RCC 7860 (cell line): ENCODE results near the gene MYMX.
A peak's percentile ranks its signal among the peaks of the same experiment; 100 is the strongest.

Experiments used
- DNase-seq: peaks from one replicate; pipeline ENCODE4 v3.0.0-alpha.2; 2015; ENCODE audit warnings: low spot score
- FAIRE-seq: peaks from 2 replicates; lab custom pipeline; 2012; peaks lifted over from hg19 to GRCh38; lab: Jason Lieb, UNC

MYMX gene

DNA sequence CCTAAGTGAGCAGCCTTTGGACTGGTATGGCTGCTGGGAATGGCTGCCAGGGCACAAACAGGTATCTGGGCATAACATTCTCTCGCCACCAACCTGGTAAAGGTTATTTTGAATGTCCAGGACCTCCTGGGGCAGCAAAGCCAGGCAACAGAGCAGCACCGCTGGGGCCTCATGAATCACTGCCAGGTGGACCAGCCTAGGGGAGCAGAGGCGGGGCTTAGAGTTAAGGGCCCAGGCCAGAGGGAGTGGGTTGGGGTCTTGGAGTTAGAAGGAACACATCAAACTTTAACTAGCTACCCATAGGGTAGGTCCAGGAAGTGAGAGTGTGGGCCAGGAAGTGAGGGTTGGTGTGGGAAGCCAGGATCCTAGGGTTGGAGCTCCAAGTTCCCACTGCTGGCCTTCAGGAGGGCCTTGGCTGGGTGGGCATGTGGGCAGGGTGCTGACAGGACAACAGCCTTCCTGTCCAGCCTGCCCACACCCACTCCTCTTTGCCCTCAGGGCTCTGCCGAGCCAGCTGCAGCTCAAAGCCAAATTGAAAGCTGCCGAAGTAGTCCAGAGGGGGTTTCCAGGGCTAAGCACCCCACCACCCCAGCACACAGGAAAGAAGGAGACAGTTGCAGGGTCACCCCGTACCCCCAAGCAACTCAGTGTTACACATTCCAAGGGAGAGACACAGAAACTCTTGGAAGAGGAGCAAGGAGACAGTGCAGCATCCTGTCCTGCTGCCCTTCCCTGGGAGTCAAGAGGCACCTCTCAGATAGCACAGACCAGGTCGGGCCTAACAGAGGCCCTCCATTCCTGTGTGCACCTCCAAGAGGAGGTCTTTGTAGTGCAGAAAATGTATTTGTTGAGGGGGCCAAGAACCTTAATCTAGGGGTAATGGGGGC lies 46.0 kb downstream of the MYMX start:
- DNase-seq (no peak), FAIRE-seq (no peak)

DNA sequence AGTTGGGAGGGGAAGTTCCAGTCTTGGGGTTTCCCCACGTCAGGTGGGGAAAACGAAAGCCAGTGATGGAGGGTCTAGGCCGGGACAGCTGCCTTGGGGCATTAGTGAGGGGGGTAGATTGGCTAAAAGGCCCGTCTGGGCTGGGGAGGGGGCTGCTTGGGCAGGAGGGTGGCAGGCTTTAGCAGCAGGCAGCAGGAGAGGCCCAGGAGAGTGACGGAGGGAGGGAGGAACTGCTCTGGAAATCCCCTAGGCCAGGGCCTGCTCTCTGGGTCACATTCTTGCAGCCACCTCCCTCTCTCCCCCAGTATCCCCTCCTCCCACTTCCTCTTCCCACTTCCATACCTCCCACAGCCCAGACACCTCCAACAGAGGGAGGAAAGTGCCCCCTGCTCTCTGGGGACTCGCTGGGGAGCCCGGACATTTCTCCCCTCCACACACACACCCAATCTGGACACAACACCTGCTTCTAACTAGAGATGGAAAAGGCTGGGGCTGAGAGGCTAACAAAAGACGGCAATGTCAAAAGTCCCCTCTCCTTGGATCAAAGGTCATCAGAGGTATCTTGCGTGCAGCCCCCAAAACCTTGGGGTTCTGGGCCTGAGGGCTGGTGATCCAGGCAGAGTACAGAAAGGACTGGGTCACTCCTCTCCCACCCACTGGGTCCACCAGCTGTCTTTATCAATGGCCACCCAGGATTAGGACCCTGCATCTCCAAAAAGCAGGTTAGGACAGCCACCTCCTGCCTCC lies 46.8 kb downstream of the MYMX start:
- FAIRE-seq (no peak), DNase-seq (peak; percentile 63)

DNA sequence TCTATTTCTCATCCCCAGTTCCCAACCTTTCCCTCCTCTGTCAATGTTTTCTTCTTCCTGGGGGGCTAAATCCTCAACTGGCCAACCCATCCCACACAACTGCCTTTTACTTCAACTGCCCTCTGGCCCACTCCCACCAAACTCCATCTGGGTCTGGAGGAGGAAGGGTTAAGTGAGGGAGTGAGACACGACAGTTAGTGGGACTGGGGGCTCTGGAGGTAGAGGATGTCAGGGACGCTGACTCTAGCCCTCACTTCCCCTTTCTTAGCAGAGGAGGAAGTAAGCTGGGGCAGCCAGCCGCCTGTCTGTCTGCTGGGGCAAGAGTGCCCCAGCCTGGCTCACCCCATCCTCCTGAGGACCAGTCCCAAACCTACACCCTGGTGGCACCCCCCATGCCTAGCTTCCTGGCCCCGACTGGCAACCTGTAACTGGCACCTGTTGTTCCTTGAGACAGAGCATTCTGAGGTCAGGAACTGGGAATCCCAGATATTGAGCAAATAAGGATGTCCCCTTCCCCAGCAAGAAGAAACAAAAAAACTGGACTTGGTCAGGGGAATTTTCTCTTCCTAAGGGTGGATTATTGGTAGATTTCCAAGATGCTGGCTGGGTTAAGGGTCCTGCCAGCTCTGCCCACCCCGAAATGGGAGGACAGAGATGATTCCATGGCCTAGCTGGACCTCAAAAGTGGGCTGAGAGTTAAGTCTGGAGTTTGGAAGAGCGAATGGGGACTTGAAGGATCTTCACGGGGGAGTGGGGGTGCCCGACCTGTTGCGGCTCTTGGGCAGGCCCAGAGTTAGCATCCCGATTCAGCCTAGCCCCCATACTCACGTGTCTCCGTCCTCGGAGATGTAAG lies 47.7 kb downstream of the MYMX start:
- DNase-seq (no peak), FAIRE-seq (no peak)

DNA sequence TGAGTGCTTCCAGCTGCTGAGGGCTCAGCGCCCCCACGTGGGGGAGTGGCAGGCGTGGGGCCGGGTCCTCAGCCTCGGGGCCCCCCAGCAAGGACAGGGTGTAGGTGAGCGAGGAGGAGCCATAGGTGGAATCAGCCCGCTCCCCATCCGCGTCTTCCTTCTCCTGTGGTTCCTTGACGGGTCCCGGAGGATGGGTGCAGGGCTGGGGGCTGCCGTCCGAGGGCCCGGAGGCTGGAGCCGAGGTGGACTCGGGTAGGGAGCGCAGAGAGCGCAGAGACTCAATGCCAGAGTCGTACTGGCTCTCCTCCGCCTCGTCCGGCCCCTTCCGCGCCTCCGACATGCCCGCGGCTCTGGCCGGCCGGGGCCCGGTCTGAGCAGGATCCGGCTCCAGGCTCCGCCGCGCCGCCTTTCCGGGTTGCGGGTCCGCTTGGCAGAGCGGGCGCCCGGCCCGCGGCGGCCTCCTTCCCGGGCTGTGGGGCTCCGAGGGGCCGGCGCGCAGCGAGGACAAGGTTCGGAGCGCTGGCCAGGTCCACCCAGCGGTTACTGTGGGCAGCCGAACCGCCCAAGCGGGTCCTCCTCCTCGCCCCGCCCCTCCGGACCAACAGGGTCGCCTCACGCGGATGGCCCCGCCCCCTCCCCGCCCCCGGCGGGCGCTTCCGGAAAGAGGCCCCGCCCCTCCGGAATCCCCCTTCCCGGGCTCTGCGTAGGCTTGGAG lies 48.4 kb downstream of the MYMX start, which contains the start of gene NFKBIE:
Gene NFKBIE, minus strand, starts transcription at position 545 of the 715 bp plus-strand sequence. Its CDS starts 205 bp downstream, at position 340.
- FAIRE-seq (no peak), DNase-seq (peak; percentile 86)

DNA sequence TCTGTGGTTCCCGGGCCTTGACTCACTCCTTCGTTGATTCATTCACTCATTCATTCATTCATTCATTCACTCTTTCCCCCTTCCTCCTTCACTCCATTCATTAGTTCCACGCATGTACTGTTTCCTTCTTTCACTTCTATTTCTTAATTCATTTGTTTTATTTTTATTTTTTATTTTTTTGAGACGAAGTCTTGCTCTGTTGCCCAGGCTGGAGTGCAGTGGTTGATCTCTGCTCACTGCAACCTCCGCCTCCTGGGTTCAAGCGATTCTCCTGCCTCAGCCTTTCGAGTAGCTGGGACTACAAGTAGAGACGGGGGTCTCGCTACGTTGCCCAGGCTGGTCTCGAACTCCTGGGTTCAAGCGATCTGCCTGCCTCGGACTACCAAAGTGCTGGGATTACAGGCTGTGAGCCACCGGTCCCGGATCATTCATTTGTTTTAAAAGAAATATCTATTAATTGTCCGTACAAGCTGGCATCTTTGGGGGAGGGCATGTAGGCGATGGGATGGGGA lies 49.1 kb downstream of the MYMX start:
- no peak for DNase-seq
- FAIRE-seq = peak; percentile 38

DNA sequence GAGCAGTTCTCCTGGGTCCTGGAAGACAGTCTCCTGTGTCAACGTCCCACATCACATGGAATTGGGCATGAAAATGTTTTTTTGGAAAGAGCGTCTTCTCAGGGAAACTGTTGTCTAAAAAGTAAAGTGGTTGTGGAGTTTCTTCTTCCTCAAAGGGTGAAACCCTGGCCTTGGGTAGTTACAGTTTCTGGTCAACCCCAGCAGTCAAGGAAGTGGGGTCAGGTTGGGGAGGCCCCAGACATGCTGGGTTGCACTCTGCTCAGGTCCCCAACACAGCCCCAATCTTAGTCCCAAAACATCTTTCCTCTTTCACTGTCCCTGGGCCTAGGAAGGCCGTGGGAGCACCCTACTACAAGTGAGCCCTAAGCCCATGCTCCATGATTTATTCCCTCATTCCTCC lies 49.6 kb downstream of the MYMX start:
- no peak for FAIRE-seq
- no peak for DNase-seq

DNA sequence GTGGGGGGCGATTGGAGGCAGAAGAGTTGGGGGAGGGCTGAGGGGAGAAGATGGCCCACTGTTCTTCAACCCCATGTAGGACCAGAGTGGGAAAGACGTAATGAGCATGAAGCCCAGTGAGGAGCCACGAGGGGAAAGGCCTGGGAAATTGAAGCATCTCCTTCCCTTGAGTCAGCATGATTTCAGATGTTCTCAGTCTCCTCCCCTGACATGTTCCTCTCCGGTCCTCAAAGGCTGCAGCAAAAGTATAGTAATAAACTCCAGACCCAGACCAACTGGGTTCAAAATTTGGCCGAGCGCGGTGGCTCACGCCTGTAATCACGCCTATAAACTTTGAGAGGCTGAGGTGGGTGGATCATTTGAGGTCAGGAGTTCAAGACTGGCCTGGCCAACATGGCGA lies 50.5 kb downstream of the MYMX start:
- DNase-seq (no peak), FAIRE-seq (no peak)
